Sciatic nerve (tissue), 2 donors: Measurements from ENCODE around the gene KIAA1328. TPM values are rescaled to one million over a fixed set of nuclear protein-coding genes. Genes with fewer than 3 reads are reported as not detected.
A peak's percentile ranks its signal among the peaks of the same experiment; 100 is the strongest.

Source experiments
- ATAC-seq: fragments of 200-7000 bp; cut with Tn5 transposase; one replicate; pipeline ENCODE4 v1.9.1; 2020; ENCODE audit warnings: mild to moderate bottlenecking, moderate library complexity
- DNase-seq: peaks from one replicate; pipeline ENCODE4 v3.0.0-alpha.2; 2020; ENCODE audit warnings: low spot score
- intact Hi-C: fragments of 100-400 bp; cut with DNase I; formaldehyde crosslinking; loops from one replicate; pipeline ENCODE4 v1.14.2; 2022
- total RNA-seq: library from RNA; stranded (reverse); fragmentation: NEBNext Ultra II Directional; extraction: Animal tissue kit (Norgen Biotek cat#: 25700); gene quantifications from one replicate; pipeline ENCODE4 v1.2.1, GENCODE V29; 2021
- donor health status: DM: no; HTN: no; CAD: no.
- donor health status: DM: no; HTN: no; CAD: no.

KIAA1328 gene
- total RNA-seq, 1 donor from 2014 or later = 22.1 TPM

- no peak for ATAC-seq
- intact Hi-C loops = no loop called here
These were observed 426.0 kb downstream of the KIAA1328 start for GRCh38 chr18:37254973-37255372.

DNA sequence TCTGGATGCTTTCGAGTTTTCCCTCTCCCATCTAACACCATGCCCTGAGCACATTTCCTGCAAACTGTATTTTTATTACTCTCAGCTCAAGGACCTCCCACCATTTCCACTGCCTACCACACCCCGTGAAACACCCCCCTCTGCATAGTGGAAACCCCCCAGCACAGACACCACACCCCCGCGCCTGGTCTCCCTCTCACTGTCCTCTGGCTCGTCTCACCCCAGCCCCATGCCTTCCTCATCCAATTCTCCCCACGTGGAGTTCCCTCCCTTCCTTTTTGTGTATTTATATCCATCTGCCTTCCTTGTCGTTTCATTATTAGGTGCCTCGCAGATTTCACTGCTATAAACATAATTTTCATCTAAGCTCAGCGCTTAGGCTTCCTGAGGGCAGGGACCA, 429.2 kb downstream of the KIAA1328 start:
- intact Hi-C loops = no loop called here

More at GRCh38 chr18:37254973-37255372, 426.0 kb downstream of the KIAA1328 start:
- no peak for DNase-seq

DNA sequence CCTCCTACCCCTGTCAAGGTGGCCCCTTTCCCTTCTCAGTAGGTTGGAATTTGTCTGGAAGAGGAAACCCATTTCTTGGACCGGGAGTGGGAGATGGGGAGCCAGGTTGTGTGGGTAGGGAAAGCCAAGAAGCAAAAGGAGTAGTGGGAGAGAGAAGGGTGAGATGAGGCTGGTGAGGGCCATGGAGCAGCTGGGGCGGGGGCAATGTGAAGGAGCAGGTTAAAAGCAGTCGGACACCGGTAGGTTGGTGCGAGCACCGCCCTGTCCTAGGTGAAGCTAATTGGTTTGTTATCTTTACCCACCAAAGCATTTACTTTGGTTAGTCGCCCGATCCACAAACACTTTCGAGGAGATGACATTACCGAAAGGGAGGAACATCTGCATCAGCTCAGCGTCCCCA, 429.9 kb downstream of the KIAA1328 start:
- no peak for ATAC-seq
- intact Hi-C loops = no loop called here
- DNase-seq = no peak

More for the DNA sequence above, 429.2 kb downstream of the KIAA1328 start:
- ATAC-seq = no peak
- no peak for DNase-seq

GRCh38 chr18:37259711-37260110, 430.8 kb downstream of the KIAA1328 start:
- DNase-seq = no peak
- intact Hi-C loops = no loop called here
- no peak for ATAC-seq

DNA sequence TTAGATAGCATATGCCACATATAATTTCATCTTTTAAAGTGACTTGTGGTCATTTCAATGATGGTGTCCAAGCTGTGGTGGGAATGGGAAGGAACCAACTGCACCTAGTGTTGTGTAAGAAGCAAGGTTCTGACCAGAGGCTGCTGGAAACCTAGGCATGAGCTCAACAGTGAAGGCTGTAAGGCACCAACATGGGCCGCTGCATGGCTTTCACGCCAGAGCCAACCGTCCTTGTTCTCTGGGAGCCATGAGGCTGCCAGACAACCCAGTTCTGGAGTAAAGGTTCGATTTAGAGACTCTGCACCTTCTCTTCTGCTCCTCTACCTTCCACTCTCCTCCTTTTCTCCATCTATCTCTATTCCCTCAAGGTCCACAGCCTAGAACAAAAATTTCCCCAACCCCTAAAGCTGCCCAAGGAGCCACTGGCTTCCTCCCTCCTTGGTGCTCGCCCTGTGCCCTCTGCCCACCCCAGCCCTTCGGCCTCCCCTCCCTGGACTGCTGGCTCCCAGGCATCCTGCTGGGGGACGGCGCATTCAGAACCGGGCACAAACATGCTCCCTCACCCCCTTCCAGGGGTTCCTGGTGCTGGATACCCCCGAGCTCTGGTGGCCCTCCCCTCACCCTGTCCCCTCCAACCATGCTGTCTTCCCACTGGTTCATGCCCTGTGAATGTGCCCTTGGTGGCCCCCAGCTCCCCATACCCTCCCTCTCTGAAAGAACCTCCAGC, 431.6 kb downstream of the KIAA1328 start:
- intact Hi-C loops = no loop called here
- ATAC-seq = no peak
- DNase-seq = no peak

GRCh38 chr18:37261246-37261840, 432.4 kb downstream of the KIAA1328 start:
- intact Hi-C loops = no loop called here
- no peak for ATAC-seq

GRCh38 chr18:37261988-37262387, 433.1 kb downstream of the KIAA1328 start:
- DNase-seq (no peak), ATAC-seq (no peak)
- intact Hi-C loops = no loop called here

More at GRCh38 chr18:37261246-37261840, 432.4 kb downstream of the KIAA1328 start:
- DNase-seq = no peak

DNA sequence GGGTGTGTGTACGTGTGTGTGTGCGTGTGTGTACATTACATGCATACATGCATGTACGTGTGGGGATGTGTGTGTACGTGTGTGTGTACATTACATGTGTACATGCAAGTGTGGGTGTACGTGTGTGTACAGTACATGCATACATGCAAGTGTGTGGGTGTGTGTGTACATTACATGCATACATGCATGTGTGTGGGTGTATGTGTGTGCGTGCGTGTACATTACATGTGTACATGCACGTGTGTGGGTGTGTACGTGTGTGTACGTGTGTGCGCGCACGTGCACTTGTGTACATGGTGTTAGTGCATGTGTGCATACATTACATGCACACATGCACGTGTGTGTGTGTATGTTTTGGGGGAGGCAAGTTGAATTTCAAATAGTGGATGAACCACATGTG, 436.0 kb downstream of the KIAA1328 start:
- intact Hi-C loops = no loop called here
- DNase-seq (no peak), ATAC-seq (no peak)

GRCh38 chr18:37265382-37265781, 436.5 kb downstream of the KIAA1328 start:
- DNase-seq = no peak
- no peak for ATAC-seq
- intact Hi-C loops = no loop called here

DNA sequence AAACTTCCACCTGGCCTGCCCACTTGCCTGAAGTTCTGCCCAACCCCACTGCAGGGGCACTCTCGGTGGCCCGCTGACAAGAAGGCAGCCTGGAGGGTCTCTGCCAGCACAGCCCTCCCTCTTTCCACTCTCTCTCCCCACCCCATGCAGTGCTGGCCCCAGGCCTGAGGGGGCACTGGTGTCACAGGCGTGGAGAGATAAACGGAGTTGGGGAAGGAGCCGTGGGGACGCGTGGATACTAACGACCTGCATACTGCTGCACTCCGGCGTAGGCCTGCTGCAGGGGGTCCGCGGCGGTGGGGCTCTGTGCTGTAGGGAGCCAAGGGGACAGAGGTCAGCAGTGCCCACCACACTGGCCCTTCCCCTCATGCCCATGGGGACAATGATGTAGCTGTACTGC, 437.4 kb downstream of the KIAA1328 start:
- ATAC-seq = no peak
- DNase-seq = no peak

DNA sequence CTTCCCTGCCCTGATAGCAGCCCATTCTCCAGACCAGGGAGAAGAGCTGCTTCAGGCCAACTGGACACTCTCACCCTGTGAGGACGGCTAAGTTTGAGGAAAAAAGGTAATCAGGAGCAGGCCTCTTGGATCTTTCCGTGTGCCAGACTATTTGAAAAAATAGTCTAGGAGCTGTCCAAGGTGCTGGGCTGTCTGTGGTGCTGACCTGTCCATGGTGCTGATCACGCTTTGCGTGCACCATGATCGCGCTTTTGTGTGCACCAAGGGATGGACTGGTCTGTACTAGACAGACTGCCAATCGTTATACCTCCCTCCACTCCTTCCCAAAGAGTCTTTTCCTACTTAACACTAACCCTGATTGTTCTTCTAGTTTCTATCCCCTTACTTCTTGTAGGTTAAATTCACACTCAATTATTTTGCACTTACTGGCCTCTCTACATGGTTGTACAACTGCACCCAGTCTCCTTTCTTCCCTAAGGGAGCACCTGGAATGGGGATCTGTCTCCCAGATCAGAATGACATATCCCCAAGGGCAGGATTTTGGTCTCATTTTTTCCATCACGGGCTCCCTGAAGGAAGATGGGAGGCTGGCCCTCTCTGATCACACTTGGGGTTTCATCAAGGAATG, 441.2 kb downstream of the KIAA1328 start:
- intact Hi-C loops = no loop called here
- peak; percentile 56 for ATAC-seq
- DNase-seq = no peak

More for the DNA sequence above, 437.4 kb downstream of the KIAA1328 start:
- intact Hi-C loops = no loop called here

DNA sequence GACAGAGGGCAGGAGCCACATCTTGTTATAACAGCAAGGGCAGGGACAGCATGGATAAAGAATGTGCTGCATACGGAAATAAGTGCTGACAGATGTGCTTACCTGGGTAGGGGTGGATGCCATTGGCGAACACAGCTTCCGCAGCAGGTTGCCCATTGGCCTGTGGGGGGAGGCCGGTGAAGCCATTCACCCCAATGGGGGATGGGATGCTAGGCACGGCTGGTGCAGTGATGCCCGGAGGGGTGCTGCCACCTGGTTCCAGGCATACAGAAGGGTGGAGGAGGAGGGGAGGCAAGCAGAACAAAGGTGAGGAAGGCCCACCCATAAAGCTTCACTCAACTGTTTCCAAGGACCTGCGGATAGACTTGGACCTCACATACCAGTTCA, 441.7 kb downstream of the KIAA1328 start:
- DNase-seq (no peak), ATAC-seq (no peak)
- intact Hi-C loops = no loop called here

DNA sequence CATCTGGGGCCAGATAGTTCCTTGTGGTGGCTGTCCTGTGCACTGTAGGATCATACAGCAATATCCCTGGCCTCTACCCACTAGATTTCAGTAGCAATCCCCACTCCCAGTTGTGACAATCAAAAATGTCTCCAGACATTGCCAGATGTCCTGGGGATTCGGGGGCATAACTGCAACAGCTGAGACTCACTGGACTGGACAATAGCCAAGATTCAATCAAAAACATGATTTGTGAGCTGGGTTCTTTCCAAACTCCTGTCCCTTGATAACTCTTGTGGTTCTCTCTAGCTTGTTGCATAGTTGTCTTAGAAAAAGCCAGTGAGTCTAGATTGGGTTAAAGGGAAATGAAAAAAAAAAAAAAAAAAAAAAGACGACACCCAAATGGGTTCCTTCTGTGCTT, 443.3 kb downstream of the KIAA1328 start:
- intact Hi-C loops = no loop called here
- DNase-seq (no peak), ATAC-seq (no peak)

DNA sequence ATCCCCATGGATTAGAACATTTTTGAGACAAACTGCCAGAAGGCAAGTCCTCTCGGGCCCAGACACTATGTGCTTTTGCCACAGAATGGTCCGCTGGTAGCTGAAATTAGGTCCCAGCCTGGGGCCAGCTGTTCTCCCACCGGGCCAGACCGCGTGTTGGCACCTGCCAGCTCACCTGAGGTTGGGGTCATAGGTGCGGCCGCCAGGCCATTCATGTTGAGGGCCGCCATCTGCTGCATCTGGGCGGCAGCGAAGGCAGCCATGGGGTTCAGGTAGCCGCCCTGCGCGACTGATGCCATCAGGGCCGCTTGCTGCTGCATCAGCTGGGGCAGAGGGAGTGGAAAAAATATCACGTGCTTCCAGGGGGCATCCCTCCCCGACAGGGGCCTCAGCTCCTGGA, 443.9 kb downstream of the KIAA1328 start:
- ATAC-seq (no peak), DNase-seq (no peak)
- intact Hi-C loops = no loop called here

- DNase-seq = no peak
- intact Hi-C loops = no loop called here
- ATAC-seq = no peak
These were observed 445.6 kb downstream of the KIAA1328 start for GRCh38 chr18:37274309-37275236.

- DNase-seq (no peak), ATAC-seq (no peak)
- intact Hi-C loops = no loop called here
These were observed 446.4 kb downstream of the KIAA1328 start for GRCh38 chr18:37275237-37275741.

- DNase-seq = no peak
- no peak for ATAC-seq
- intact Hi-C loops = no loop called here
These were observed 447.4 kb downstream of the KIAA1328 start for GRCh38 chr18:37276111-37276890.

DNA sequence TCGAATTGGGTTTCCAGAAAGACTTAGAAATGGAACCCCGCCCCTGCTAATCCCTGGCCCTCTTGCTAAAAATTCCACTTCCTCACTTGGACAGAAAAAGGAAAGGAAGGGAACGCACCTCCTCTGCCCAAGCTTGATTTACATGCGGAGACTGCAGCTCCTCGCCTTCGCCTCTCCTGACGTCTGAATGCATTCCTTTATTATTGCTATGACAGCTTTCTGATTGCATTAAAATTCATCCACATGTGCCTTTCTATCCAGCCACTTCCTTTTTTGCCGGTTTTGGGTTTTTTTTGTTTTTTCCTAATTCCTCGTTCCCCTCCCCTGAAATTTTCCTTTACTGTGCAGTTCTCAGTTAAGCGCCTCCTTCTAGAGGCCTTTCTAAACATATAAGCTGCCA, 448.9 kb downstream of the KIAA1328 start:
- intact Hi-C loops = no loop called here
- ATAC-seq = no peak
- no peak for DNase-seq
